Gastrocnemius medialis (tissue), 4 donors: ENCODE measurements around the gene TXNDC5. TPM values are rescaled to one million over a fixed set of nuclear protein-coding genes. Genes with fewer than 3 reads are reported as not detected.

Experiments used
- ATAC-seq, 2 donors: fragments of 150-250 bp; one replicate each; pipeline ENCODE4 v1.9.1; 2016
- DNase-seq, 2 donors: peaks; one replicate each; pipeline ENCODE4 v3.0.0-alpha.2; 2019
- H3K27ac ChIP-seq, 4 donors: fragments of 200-600 bp; sonication (generic); 1 replicate in 1 of 4; 2 replicates in 3 of 4; pipeline ENCODE4 v1.5.1; 2016 to 2018; ENCODE audit warnings: mild to moderate bottlenecking in 2 of 4, moderate library complexity in 1 of 4
- H3K27me3 ChIP-seq, 3 donors: fragments of 200-600 bp; sonication (generic) in 2 of 3; 1 replicate in 1 of 3; 2 replicates in 2 of 3; pipeline versions ENCODE4 v1.5.1 to v1.6.0; 2016 to 2019; ENCODE audit warnings: mild to moderate bottlenecking in 1 of 3, moderate library complexity in 1 of 3
- H3K36me3 ChIP-seq, 2 donors: fragments of 200-600 bp; sonication (generic) in 1 of 2; one replicate each; pipeline ENCODE4 v1.5.1; 2017 to 2018
- H3K4me1 ChIP-seq, 2 donors: fragments of 200-600 bp; sonication (generic) in 1 of 2; one replicate each; pipeline ENCODE4 v1.5.1; 2016 to 2017; ENCODE audit warnings: mild to moderate bottlenecking in 2 of 2
- H3K4me3 ChIP-seq, 4 donors: fragments of 200-600 bp; sonication (generic) in 3 of 4; 1 replicate in 1 of 4; 2 replicates in 3 of 4; pipeline ENCODE4 v1.5.1; 2016 to 2019; ENCODE audit warnings: mild to moderate bottlenecking in 2 of 4
- H3K9me3 ChIP-seq, 3 donors: fragments of 200-600 bp; sonication (generic) in 2 of 3; 1 replicate in 1 of 3; 2 replicates in 2 of 3; pipeline ENCODE4 v1.5.1; 2016 to 2019
- POLR2A ChIP-seq, 2 donors: fragments of 450-650 bp; IDR thresholded peaks; one replicate each; pipeline ENCODE4 v1.6.1; 2017; ENCODE audit warnings: antibody characterized with exemption in 2 of 2, mild to moderate bottlenecking in 2 of 2, moderate library complexity in 2 of 2
- in situ Hi-C, 4 donors: fragments of 200-750 bp; cut with MboI; loops; one replicate each; pipeline versions ENCODE4 v1.15.0 to v1.8.0; 2017; ENCODE audit warnings: low sequenced_read_pairs in 4 of 4
- intact Hi-C: fragments of 100-400 bp; cut with DNase I; formaldehyde crosslinking; loops from one replicate; pipeline ENCODE4 v1.15.1; 2023; ENCODE audit warnings: low total_unique reads
- total RNA-seq, 4 donors: library from RNA; depleted of rRNA; stranded (reverse); fragments of >200 nt; gene quantifications; one replicate each; pipeline versions ENCODE4 v1.1.0 to v1.2.3, GENCODE V29; 2016
- TF ChIP-seq, protein P1 (sequence below), 5 experiments: fragments of 450-650 bp in 3 of 5; fragments of 200-600 bp in 2 of 5; sonication (generic) in 2 of 5; IDR thresholded peaks in 4 of 5; conservative IDR thresholded peaks in 1 of 5; 1 replicate in 4 of 5; 2 replicates in 1 of 5; pipeline ENCODE4 v1.5.1; 2016 to 2019; ENCODE audit warnings: antibody characterized with exemption in 5 of 5, mild to moderate bottlenecking in 3 of 5, moderate library complexity in 3 of 5

TXNDC5 gene
- total RNA-seq, 4 donors from 2014 or later: 29.9 to 43.3 (median 38.8) TPM

DNA sequence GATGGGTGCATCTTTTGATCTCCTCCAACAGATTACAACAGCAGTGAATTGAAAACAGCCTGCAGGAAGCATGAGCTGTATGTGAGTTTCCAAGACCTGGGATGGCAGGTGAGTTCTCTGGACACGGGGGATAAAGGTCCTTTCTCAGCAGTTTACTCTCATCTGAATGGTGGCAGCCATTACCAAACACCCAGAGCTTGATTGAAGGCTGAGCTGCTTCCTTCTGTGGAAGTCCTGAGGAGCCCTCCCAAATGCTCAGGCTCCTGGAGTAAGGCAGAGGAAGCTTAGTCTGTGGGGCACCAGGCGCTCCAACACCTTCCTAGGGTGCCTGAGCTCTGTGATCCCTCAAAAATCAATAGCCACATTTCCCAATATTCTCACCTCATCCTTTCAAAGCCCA lies 31.5 kb downstream of the TXNDC5 start:
- Histone ChIP-seq H3K4me3 (no peak overlapping the region), H3K4me1 (no peaks in the 10 kb centered on the region), H3K36me3 (peaks cover 5 to 41% of the 10 kb centered on the region in 2 donors), H3K27ac (no peak overlapping the region), H3K27me3 (no peaks in the 10 kb centered on the region), H3K9me3 (no peaks in the 10 kb centered on the region)
- in situ Hi-C loops (no loop called here), intact Hi-C loops (no loop called here)
- TF ChIP-seq POLR2A (IDR thresholded peaks at IDR 0.05): no peak
- TF ChIP-seq, protein P1, sequence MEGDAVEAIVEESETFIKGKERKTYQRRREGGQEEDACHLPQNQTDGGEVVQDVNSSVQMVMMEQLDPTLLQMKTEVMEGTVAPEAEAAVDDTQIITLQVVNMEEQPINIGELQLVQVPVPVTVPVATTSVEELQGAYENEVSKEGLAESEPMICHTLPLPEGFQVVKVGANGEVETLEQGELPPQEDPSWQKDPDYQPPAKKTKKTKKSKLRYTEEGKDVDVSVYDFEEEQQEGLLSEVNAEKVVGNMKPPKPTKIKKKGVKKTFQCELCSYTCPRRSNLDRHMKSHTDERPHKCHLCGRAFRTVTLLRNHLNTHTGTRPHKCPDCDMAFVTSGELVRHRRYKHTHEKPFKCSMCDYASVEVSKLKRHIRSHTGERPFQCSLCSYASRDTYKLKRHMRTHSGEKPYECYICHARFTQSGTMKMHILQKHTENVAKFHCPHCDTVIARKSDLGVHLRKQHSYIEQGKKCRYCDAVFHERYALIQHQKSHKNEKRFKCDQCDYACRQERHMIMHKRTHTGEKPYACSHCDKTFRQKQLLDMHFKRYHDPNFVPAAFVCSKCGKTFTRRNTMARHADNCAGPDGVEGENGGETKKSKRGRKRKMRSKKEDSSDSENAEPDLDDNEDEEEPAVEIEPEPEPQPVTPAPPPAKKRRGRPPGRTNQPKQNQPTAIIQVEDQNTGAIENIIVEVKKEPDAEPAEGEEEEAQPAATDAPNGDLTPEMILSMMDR (IDR thresholded peaks at IDR 0.05 in 4 of 5, conservative IDR thresholded peaks at IDR 0.05 in 1 of 5): no peak
- no peak for DNase-seq
- no peak for ATAC-seq

DNA sequence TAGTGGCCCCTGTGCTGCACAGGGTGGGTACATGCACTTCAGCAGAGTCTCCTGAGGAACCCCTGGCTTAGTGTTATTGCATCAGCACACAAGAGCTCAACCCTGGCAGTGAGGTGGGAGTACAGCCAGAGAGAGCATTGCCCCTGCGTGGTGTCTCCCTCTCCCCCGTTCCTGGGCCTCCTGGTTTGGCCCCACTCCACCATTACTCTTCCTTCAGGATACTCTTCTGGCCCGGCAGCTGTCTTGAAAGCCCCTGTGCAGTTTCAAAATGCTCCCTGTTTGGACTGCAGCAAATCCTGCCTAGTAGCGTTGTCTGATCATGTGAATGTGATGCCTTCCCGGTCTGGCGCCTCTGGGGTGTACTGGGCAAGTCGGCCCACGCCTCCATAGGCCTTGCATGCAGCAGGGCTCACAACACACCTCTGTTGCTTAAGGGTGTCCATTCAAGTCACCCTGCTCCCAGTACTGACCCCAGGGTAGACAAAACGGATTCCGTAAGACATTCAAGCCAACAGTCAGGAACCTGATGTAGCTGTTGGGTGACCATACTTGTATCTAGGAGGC lies 32.1 kb downstream of the TXNDC5 start:
- no peak for ATAC-seq
- no peak overlapping the region for H3K4me3 ChIP-seq
- in situ Hi-C loops (no loop called here), intact Hi-C loops (no loop called here)
- DNase-seq: no peak
- peaks cover 3 to 36% of the 10 kb centered on the region in 2 donors for H3K36me3 ChIP-seq
- TF ChIP-seq, protein P1 (IDR thresholded peaks at IDR 0.05 in 4 of 5, conservative IDR thresholded peaks at IDR 0.05 in 1 of 5): no peak
- TF ChIP-seq POLR2A (IDR thresholded peaks at IDR 0.05): no peak
- H3K4me1 ChIP-seq: no peaks in the 10 kb centered on the region
- H3K27me3 ChIP-seq: no peaks in the 10 kb centered on the region
- H3K9me3 ChIP-seq: no peaks in the 10 kb centered on the region
- no peak overlapping the region for H3K27ac ChIP-seq

DNA sequence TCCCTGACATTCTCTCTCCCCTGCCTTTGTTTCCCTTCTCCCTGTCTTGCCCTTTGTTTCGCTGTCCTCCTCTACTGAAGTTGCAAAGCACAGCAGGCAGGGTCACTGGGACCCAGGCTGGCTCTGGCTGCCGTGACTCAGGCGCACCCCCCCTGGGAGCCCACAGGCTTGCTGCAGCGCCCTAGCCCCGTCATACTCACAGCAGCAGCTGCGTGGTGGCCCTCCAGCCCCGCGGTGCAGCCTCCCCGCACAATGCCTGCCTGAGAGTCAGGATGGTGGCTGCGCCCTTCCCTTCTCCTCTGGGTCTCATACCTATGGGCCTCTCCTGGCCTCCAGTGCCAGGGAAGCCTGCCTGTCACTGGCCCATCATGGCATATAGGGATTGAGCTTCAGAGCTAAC lies 41.7 kb downstream of the TXNDC5 start:
- in situ Hi-C loops: no loop called here

DNA sequence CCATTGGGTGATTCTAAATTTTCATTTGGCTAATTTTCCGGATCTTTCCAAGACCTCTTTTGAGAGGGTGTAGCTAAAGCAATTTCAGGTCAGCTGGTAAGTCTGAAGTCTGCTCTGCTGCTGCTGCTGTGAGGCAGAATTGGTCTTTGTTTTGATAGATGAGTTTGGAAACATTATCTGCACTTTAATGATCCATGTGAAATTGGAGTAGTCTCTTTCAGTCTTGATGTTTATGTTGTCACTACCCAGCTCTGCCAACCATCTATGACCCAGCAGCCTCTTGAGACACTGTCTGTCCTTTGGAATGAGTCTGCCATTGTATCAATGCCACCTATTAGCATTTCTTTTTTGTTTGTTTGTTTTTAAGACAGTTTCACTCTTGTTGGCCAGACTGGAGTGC lies 44.1 kb downstream of the TXNDC5 start:
- in situ Hi-C loops (no loop called here), intact Hi-C loops (no loop called here)
- Histone ChIP-seq H3K27ac (no peak overlapping the region), H3K9me3 (no peaks in the 10 kb centered on the region), H3K4me3 (no peak overlapping the region), H3K4me1 (no peaks in the 10 kb centered on the region), H3K27me3 (no peaks in the 10 kb centered on the region), H3K36me3 (no peaks in the 10 kb centered on the region)
- TF ChIP-seq, protein P1 (IDR thresholded peaks at IDR 0.05 in 4 of 5, conservative IDR thresholded peaks at IDR 0.05 in 1 of 5): no peak
- TF ChIP-seq POLR2A (IDR thresholded peaks at IDR 0.05): no peak
- DNase-seq (no peak), ATAC-seq (no peak)

More for the DNA sequence above, 41.7 kb downstream of the TXNDC5 start:
- intact Hi-C loops: no loop called here
- no peak for TF ChIP-seq POLR2A (IDR thresholded peaks at IDR 0.05)
- TF ChIP-seq, protein P1 (IDR thresholded peaks at IDR 0.05 in 4 of 5, conservative IDR thresholded peaks at IDR 0.05 in 1 of 5): no peak
- Histone ChIP-seq H3K36me3 (no peaks in the 10 kb centered on the region), H3K4me3 (no peak overlapping the region), H3K9me3 (no peaks in the 10 kb centered on the region), H3K27ac (no peak overlapping the region), H3K27me3 (no peaks in the 10 kb centered on the region), H3K4me1 (no peaks in the 10 kb centered on the region)
- no peak for DNase-seq
- ATAC-seq: no peak

DNA sequence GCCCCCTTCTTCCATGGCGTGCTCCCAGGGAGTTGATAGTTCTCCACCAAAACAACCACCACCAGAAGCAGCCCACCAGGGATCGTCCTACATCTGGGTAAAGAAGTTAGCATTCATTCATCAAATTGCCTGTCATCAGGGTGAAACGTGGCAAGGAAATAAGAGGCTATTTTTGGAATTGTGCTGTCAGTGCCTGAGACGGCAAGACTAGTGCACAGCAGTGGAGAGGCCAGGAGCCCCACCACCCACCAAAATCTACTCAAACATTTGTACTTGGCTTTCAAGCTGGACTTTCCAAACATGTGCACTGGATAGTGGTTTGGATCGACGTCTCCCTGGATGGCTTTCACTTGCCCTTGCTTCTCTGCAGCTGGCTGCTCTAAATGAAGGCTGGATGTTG lies 44.8 kb downstream of the TXNDC5 start:
- no peak overlapping the region for H3K27ac ChIP-seq
- no peak for DNase-seq
- no peaks in the 10 kb centered on the region for H3K4me1 ChIP-seq
- H3K4me3 ChIP-seq: no peak overlapping the region
- no peaks in the 10 kb centered on the region for H3K27me3 ChIP-seq
- H3K9me3 ChIP-seq: no peaks in the 10 kb centered on the region
- no peak for ATAC-seq
- H3K36me3 ChIP-seq: no peaks in the 10 kb centered on the region
- TF ChIP-seq, protein P1 (IDR thresholded peaks at IDR 0.05 in 4 of 5, conservative IDR thresholded peaks at IDR 0.05 in 1 of 5): no peak
- TF ChIP-seq POLR2A (IDR thresholded peaks at IDR 0.05): no peak
- intact Hi-C loops: no loop called here
- in situ Hi-C loops: no loop called here
